GM12878 (cell line): ENCODE results near the gene TACR2. TPM values are rescaled to one million over a fixed set of nuclear protein-coding genes. Genes with fewer than 3 reads are reported as not detected.

Experiments
- ATAC-seq: fragments of 200-7000 bp; cut with Tn5 transposase; 3 replicates; pipeline ENCODE4 v1.9.1; 2020; ENCODE audit warnings: mild to moderate bottlenecking, moderate library complexity
- BruUV-seq: library from RNA; stranded (reverse); fragments of 400-500 nt; replicated peaks from 2 replicates; lab custom pipeline; 2021; lab: Mats Ljungman, UMichigan
- CTCF ChIA-PET: fragments of 300-600 bp; sonication (Branson Sonifier 250); formaldehyde crosslinking; extraction: SDS; loops from one replicate; lab custom pipeline; 2021; ENCODE audit warnings: inconsistent platforms; lab: Yijun Ruan, JAX
- POLR2A ChIA-PET: fragments of 350-600 bp; formaldehyde crosslinking; extraction: SDS; loops from one replicate; lab custom pipeline; 2021; ENCODE audit warnings: inconsistent platforms; lab: Charles Lee
- RAD21 ChIA-PET: fragments of 300-600 bp; sonication (Branson Sonifier 250); formaldehyde crosslinking; loops from one replicate; lab custom pipeline; 2023; ENCODE audit warnings: antibody characterized with exemption; ENCODE audit not compliant: unreplicated experiment; lab: Charles Lee
- SMC1A ChIA-PET: fragments of 300-600 bp; sonication (Branson Sonifier 250); formaldehyde crosslinking; loops from one replicate; lab custom pipeline; 2023; ENCODE audit not compliant: unreplicated experiment, uncharacterized antibody; lab: Charles Lee
- DNase-seq: peaks from one replicate; pipeline ENCODE4 v3.0.0-alpha.2; 2011; ENCODE audit warnings: low read depth, low spot score
- FAIRE-seq: peaks from 3 replicates; lab custom pipeline; 2011; peaks lifted over from hg19 to GRCh38; lab: Jason Lieb, UNC
- H2AFZ ChIP-seq: 2 replicates; pipeline ENCODE4 v1.6.0; 2011; ENCODE audit warnings: low read depth, low read length, control low read depth; ENCODE audit not compliant: control insufficient read depth
- H3K27ac ChIP-seq: 2 replicates; pipeline ENCODE4 v1.5.1; 2011; ENCODE audit warnings: control low read depth; ENCODE audit not compliant: control insufficient read depth, insufficient read depth
- H3K27me3 ChIP-seq, 2 experiments: replicated peaks in 1 of 2; 2 replicates each; pipeline versions ENCODE4 v1.6.0 to v1.6.1; 2011; ENCODE audit warnings: low read length in 1 of 2; ENCODE audit not compliant: control insufficient read depth in 2 of 2, insufficient read depth in 2 of 2
- H3K36me3 ChIP-seq, 2 experiments: 2 replicates each; pipeline ENCODE4 v1.5.1; 2011; ENCODE audit warnings: low read length in 1 of 2; ENCODE audit not compliant: control insufficient read depth in 2 of 2, insufficient read depth in 2 of 2
- H3K4me1 ChIP-seq: 2 replicates; pipeline ENCODE4 v1.6.1; 2011; ENCODE audit warnings: mild to moderate bottlenecking, low read length, moderate library complexity, mixed read lengths; ENCODE audit not compliant: control insufficient read depth, insufficient read depth
- H3K4me2 ChIP-seq: 2 replicates; pipeline ENCODE4 v1.6.0; 2011; ENCODE audit warnings: control low read depth; ENCODE audit not compliant: control insufficient read depth, insufficient read depth
- H3K4me3 ChIP-seq: fragments of 200-600 bp; sonication (generic); 2 replicates; pipeline ENCODE4 v1.5.1; 2016
- H3K79me2 ChIP-seq: 2 replicates; pipeline ENCODE4 v1.6.0; 2011; ENCODE audit warnings: low read length; ENCODE audit not compliant: control insufficient read depth, insufficient read depth
- H3K9ac ChIP-seq: 2 replicates; pipeline ENCODE4 v1.8.0; 2011; ENCODE audit warnings: low read length, control low read depth, mixed read lengths; ENCODE audit not compliant: control insufficient read depth, insufficient read depth
- H3K9me3 ChIP-seq: replicated peaks from 3 replicates; pipeline ENCODE4 v1.5.1; 2011; ENCODE audit warnings: mild to moderate bottlenecking, low read length; ENCODE audit not compliant: control insufficient read depth, insufficient read depth
- H4K20me1 ChIP-seq: 2 replicates; pipeline ENCODE4 v1.6.0; 2011; ENCODE audit not compliant: control insufficient read depth, insufficient read depth
- CTCF ChIP-seq, 3 experiments: IDR thresholded peaks in 2 of 3; conservative IDR thresholded peaks in 1 of 3; 2 replicates each; pipeline ENCODE4 v1.5.1; 2011; ENCODE audit warnings: low read depth in 3 of 3, low read length in 3 of 3, mild to moderate bottlenecking in 3 of 3, control low read depth in 2 of 3, moderate library complexity in 2 of 3, inconsistent platforms in 1 of 3, mixed read lengths in 1 of 3; ENCODE audit not compliant: control insufficient read depth in 2 of 3, insufficient read depth in 1 of 3; ENCODE audit errors: extremely low read depth in 1 of 3
- EGR1 ChIP-seq, 2 experiments: IDR thresholded peaks; 1 replicate in 1 of 2; 2 replicates in 1 of 2; pipeline ENCODE4 v1.6.1; 2011 to 2012; ENCODE audit warnings: low read depth in 2 of 2, low read length in 2 of 2, borderline replicate concordance in 1 of 2, mild to moderate bottlenecking in 1 of 2, moderate library complexity in 1 of 2
- MEF2A ChIP-seq: IDR thresholded peaks from 2 replicates; pipeline ENCODE4 v1.6.1; 2011; ENCODE audit warnings: low read depth, mild to moderate bottlenecking, low read length, moderate library complexity; ENCODE audit not compliant: insufficient read depth
- NFXL1 ChIP-seq: fragments of 450-650 bp; IDR thresholded peaks from 2 replicates; pipeline ENCODE4 v1.6.1; 2017; ENCODE audit warnings: antibody characterized with exemption, mild to moderate bottlenecking, borderline replicate concordance
- RCOR1 ChIP-seq: conservative IDR thresholded peaks from 2 replicates; pipeline ENCODE4 v1.6.1; 2012; ENCODE audit warnings: low read depth, low read length, improper control_type of control experiment
- SMC3 ChIP-seq: IDR thresholded peaks from 2 replicates; pipeline ENCODE4 v1.6.1; 2011; ENCODE audit warnings: low read length, improper control_type of control experiment, borderline replicate concordance
- SP1 ChIP-seq: IDR thresholded peaks from one replicate; pipeline ENCODE4 v1.6.1; 2011; ENCODE audit warnings: low read depth, low read length
- ZNF622 ChIP-seq: fragments of 450-650 bp; IDR thresholded peaks from 2 replicates; pipeline ENCODE4 v1.6.1; 2017; ENCODE audit warnings: mild to moderate bottlenecking, inconsistent platforms
- WGBS: methylation state at CpG from one replicate; pipeline ENCODE4 v1.1.6; 2016; ENCODE audit warnings: low lambda C conversion rate; ENCODE audit not compliant: insufficient replicate concordance, insufficient coverage; ENCODE audit errors: missing lambda C conversion rate; 5-methylcytosine and 5-hydroxymethylcytosine counted together
- in situ Hi-C: fragments of 300-500 bp; cut with MboI; formaldehyde crosslinking; loops from 9 replicates; pipeline ENCODE4 v1.14.3; 2018; ENCODE audit warnings: mixed read lengths
- intact Hi-C: fragments of 100-400 bp; cut with micrococcal nuclease; formaldehyde crosslinking; loops from one replicate; pipeline ENCODE4 v1.14.2; 2022; ENCODE audit not compliant: unreplicated experiment
- polyA plus RNA-seq, 11 experiments: library from polyadenylated mRNA; depleted of rRNA in 4 of 11; unstranded in 6 of 11; stranded (reverse) in 5 of 11; fragments of >200 nt; fragmentation: Nextera tagmentation in 4 of 11; fragmentation: Illumina TruSeq in 1 of 11; extraction: Ambion mirVana in 4 of 11; extraction: Trizol in 1 of 11; gene quantifications; 1 replicate in 1 of 11; 2 replicates in 10 of 11; pipeline versions ENCODE4 v1.2.1 to v1.2.3, GENCODE V29; 2011 to 2016; ENCODE audit warnings: inconsistent platforms in 2 of 11, missing spikeins in 2 of 11, low read depth in 1 of 11
- total RNA-seq, 4 experiments: library from RNA; depleted of rRNA in 3 of 4; stranded (reverse); fragments of >200 nt in 3 of 4; fragmentation: Illumina TruSeq in 1 of 4; extraction: Trizol in 1 of 4; gene quantifications; 2 replicates each; pipeline versions ENCODE4 v1.2.1 to v1.2.3, GENCODE V29; 2013 to 2021

Gene TACR2
- total and polyA plus RNA-seq, 10 of the 15 experiments (the other 5 are each of a cell fraction or from before 2014, with no cell fraction given), result 0.11 TPM; not detected in 9

GRCh38 chr10:69391158-69391557 is 25.6 kb downstream of the TACR2 start:
- 80% methylated on average over 6 of the region's 6 CpGs for WGBS
- Histone ChIP-seq H3K27ac (no peak overlapping the region), H3K4me3 (no peak overlapping the region), H3K4me2 (no peak overlapping the region), H3K36me3 (peaks cover 6 to 15% of the 10 kb centered on the region in 2 experiments), H3K79me2 (no peaks in the 10 kb centered on the region), H3K9me3 (no peaks in the 10 kb centered on the region), H2AFZ (no peak overlapping the region), H3K27me3 (no peaks in the 10 kb centered on the region), H3K9ac (no peak overlapping the region)
- ChIA-PET POLR2A (no interaction called here), RAD21 (interaction anchor here (0.9 to 4.1 kb wide), 2 partner anchors 153 to 385 kb away, joined by 4 to 49 read pairs; no protein-coding TSS in a partner anchor), SMC1A (interaction anchor here (0.9 to 4.0 kb wide), 3 partner anchors 155 to 165 kb away, joined by 3 to 63 read pairs (median 3); no protein-coding TSS in a partner anchor), CTCF (interaction anchor here (1.5 to 7.2 kb wide), 4 partner anchors 12 to 159 kb away, joined by 6 to 126 read pairs (median 8); no protein-coding TSS in a partner anchor)
- in situ Hi-C loops, result no loop called here
- no TSS peak for BruUV-seq
- FAIRE-seq (no peak), DNase-seq (no peak)
- no peak for TF ChIP-seq RCOR1
- no peak for TF ChIP-seq SP1
- no peak for TF ChIP-seq ZNF622
- no peak for TF ChIP-seq CTCF (IDR thresholded peaks at IDR 0.05 in 2 of 3, conservative IDR thresholded peaks at IDR 0.05 in 1 of 3; ENCODE audit: control insufficient read depth in 2 of 3, extremely low read depth in 1 of 3, insufficient read depth in 1 of 3, low read depth in 3 of 3, low read length in 3 of 3)
- TF ChIP-seq NFXL1, result no peak
- no peak for TF ChIP-seq EGR1 (IDR thresholded peaks at IDR 0.05; ENCODE audit: borderline replicate concordance in 1 of 2, low read depth in 2 of 2, low read length in 2 of 2)
- no peak for TF ChIP-seq SMC3
- TF ChIP-seq MEF2A, result no peak
- TF ChIP-seq, all 136 proteins: peak for 0
- Histone ChIP-seq H4K20me1 (no peaks in the 10 kb centered on the region), H3K4me1 (no peaks in the 10 kb centered on the region)
- intact Hi-C loops, result loop anchor here (10.0 kb wide), 1 partner anchor 396 kb away; no protein-coding TSS in a partner anchor
- ATAC-seq, result no peak
